Aorta (tissue), 5 donors: ENCODE data around the gene DRC3. TPM values are rescaled to one million over a fixed set of nuclear protein-coding genes. Genes with fewer than 3 reads are reported as not detected.

Experiments
- ATAC-seq: fragments of 200-7000 bp; cut with Tn5 transposase; one replicate; pipeline ENCODE4 v1.9.1; 2022; ENCODE audit warnings: moderate library complexity; ENCODE audit not compliant: low FRiP score
- DNase-seq, 2 donors: peaks; one replicate each; pipeline ENCODE4 v3.0.0-alpha.2; 2020
- H3K27ac ChIP-seq, 2 donors: one replicate each; pipeline ENCODE4 v1.5.1; 2013; ENCODE audit warnings: low read length in 2 of 2, mild to moderate bottlenecking in 2 of 2, moderate library complexity in 2 of 2, control low read depth in 1 of 2, inconsistent platforms in 1 of 2, low read depth in 1 of 2
- H3K27me3 ChIP-seq, 2 donors: one replicate each; pipeline ENCODE4 v1.6.1; 2013; ENCODE audit warnings: control low read depth in 1 of 2, low read length in 1 of 2, mild to moderate bottlenecking in 1 of 2, moderate library complexity in 1 of 2; ENCODE audit not compliant: insufficient read depth in 2 of 2, control insufficient read depth in 1 of 2
- H3K36me3 ChIP-seq, 2 donors: one replicate each; pipeline ENCODE4 v1.6.1; 2013; ENCODE audit warnings: control low read depth in 1 of 2, low read length in 1 of 2, mild to moderate bottlenecking in 1 of 2; ENCODE audit not compliant: insufficient read depth in 2 of 2, control insufficient read depth in 1 of 2
- H3K4me1 ChIP-seq, 2 donors: one replicate each; pipeline ENCODE4 v1.6.1; 2013; ENCODE audit warnings: low read length in 2 of 2, control low read depth in 1 of 2, mild to moderate bottlenecking in 1 of 2, moderate library complexity in 1 of 2; ENCODE audit not compliant: insufficient read depth in 2 of 2, control insufficient read depth in 1 of 2
- H3K4me3 ChIP-seq, 2 donors: one replicate each; pipeline ENCODE4 v1.5.1; 2013; ENCODE audit warnings: low read length in 2 of 2, control low read depth in 1 of 2, mild to moderate bottlenecking in 1 of 2
- H3K9me3 ChIP-seq: one replicate; pipeline ENCODE4 v1.6.1; 2013; ENCODE audit warnings: mild to moderate bottlenecking, low read length; ENCODE audit not compliant: control insufficient read depth
- WGBS, 2 donors: extraction: QIAGEN DNeasy Blood & Tissue Kit; methylation state at CpG; one replicate each; pipeline ENCODE4 v1.1.7; 2013; 5-methylcytosine and 5-hydroxymethylcytosine counted together
- intact Hi-C, 2 donors: fragments of 100-400 bp; cut with DNase I; formaldehyde crosslinking; loops; one replicate each; pipeline versions ENCODE4 v1.14.2 to v1.15.0; 2022
- long read RNA-seq, 2 donors: library from polyadenylated mRNA; unstranded; transcript quantifications; one replicate each; pipeline ENCODE4 v2.0.0, GENCODE V29; 2020 to 2021
- polyA plus RNA-seq, 2 donors: library from polyadenylated mRNA; stranded (reverse); fragments of 200-250 nt; gene quantifications; one replicate each; pipeline ENCODE4 v1.2.3, GENCODE V29; 2013
- total RNA-seq, 2 donors: library from RNA; stranded (reverse); fragmentation: NEBNext Ultra II Directional; extraction: Animal tissue kit (Norgen Biotek cat#: 25700); gene quantifications; one replicate each; pipeline ENCODE4 v1.2.1, GENCODE V29; 2021
- donor health status: healthy with polysubstance abuse.
- donor health status: Bipolar disorder and iron deficiency.
- donor health status: DM: no; HTN: no; CAD: no.
- donor health status: DM: no; HTN: no; CAD: no.
- donor health status: DM: yes; HTN: yes; CAD: no.

DRC3 gene, protein sequence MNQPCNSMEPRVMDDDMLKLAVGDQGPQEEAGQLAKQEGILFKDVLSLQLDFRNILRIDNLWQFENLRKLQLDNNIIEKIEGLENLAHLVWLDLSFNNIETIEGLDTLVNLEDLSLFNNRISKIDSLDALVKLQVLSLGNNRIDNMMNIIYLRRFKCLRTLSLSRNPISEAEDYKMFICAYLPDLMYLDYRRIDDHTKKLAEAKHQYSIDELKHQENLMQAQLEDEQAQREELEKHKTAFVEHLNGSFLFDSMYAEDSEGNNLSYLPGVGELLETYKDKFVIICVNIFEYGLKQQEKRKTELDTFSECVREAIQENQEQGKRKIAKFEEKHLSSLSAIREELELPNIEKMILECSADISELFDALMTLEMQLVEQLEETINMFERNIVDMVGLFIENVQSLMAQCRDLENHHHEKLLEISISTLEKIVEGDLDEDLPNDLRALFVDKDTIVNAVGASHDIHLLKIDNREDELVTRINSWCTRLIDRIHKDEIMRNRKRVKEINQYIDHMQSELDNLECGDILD
- total RNA-seq (1 to 10 TPM; 2.0 to 2.8 TPM), polyA plus RNA-seq (1 to 10 TPM; 1.4 to 7.9 TPM)
- long read RNA-seq, donor 1, partial matches to known transcripts: 2 of 41 reads
- long read RNA-seq, donor 1, other reads (novel, unspliced or antisense): 39 of 41 reads
- long read RNA-seq, donor 2, partial matches to known transcripts: 1 of 15 reads
- long read RNA-seq, donor 2, other reads (novel, unspliced or antisense): 14 of 15 reads

DNA sequence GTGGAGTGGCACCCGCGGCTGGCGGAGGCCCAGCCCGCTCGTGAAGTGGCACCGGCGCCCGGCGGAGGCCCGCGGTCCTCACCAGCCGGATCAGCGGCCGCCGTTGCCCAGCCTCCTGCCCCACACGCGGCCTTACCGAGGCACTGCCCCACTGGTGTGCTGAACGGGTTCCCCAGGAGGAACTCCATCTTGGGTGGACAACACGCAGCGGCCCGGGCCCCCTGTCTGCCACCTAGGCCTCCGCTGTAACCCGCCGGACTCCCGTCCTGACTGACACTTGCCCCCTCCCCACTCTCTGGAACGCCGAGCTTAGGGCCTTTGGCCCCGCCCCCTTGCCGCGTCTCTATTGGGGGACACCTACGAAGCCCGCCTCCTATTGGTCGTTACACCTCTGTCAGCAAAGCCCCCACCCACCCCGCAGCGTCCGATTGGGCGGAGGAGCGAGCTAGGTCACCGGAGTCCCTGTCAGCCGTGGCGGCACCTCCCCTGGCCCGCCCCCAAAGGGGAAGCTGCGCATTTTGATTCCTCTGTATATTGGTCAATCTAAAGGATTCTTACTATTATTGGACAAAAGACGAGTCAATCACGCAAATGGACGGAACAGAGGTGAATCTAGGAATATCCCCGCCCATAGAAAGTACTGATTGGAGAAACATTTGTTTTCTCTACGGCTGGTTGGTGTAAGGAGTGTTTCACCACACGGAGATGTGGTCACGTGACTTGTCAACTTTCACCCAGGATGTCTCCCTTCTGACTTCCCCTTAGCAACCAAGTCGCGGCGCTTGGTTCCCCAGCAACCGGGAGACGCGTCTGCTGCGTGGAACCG, at the start of gene DRC3, which contains the start of gene TOM1L2:
TSS of gene DRC3 (plus strand) at position 737 of the 826 bp plus-strand sequence. CDS start 4,737 bp downstream, outside the sequence.
TSS of gene TOM1L2 (minus strand) at position 275 of the 826 bp plus-strand sequence. CDS start at position 188, 87 bp downstream.
- 0 to 1% methylated on average over 59 of the region's 59 CpGs for WGBS, 2 donors
- peak; percentile 99 for ATAC-seq
- Histone ChIP-seq H3K9me3 (no peaks in the 10 kb centered on the region), H3K4me3 (peak within 1 kb of the TSS; percentile 74 to 75), H3K36me3 (no peaks in the 10 kb centered on the region), H3K27ac (peak within 1 kb of the TSS in 1 of 2 donors; percentile 88), H3K27me3 (no peaks in the 10 kb centered on the region), H3K4me1 (no peaks in the 10 kb centered on the region)
- intact Hi-C loops: loop anchor here (1.0 to 10.0 kb wide), 3 partner anchors 58 to 95 kb away; partner anchors contain the start of genes ATPAF2 (in 1 of the 2) and GID4 (in 1 of the 2)
- peak; percentile 100 for DNase-seq

DNA sequence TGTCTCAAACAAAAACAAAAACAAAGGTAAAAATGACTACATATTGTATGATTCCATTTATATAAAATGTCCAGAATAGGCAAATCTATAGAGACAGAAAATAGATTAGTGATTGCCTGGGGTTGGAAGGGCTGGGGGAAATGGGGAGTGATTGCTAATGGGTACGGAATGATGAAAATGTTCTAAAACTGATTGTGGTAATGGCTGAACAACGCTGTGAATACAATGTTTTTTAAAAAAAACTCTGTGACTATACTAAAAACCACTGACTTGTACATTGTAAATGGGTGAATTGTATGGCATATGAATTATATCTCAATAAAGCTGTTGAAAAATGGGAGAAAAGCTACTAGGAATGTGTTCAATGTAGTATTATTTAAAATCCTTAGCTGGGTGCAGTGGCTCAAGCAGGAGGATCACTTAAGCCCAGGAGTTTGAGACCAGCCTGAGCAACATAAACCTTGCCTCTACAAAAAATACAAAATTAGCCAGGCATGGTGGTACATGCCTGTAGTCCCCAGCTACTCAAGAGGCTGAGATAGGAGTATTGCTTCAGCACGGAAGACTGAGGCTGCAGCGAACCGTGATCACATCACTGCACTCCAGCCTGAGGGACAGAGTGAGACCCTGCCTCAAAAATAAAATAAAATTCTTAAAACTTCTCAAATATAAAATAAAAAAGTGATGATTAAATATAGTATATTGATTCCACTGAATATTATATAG, 48.4 kb upstream of the DRC3 start:
- H3K4me1 ChIP-seq: peaks cover 2 to 3% of the 10 kb centered on the region in 2 donors
- DNase-seq (no peak), ATAC-seq (no peak)
- no peaks in the 10 kb centered on the region for H3K36me3 ChIP-seq
- H3K9me3 ChIP-seq: no peaks in the 10 kb centered on the region
- no peak overlapping the region for H3K4me3 ChIP-seq
- 95 to 96% methylated on average over 5 of the region's 5 CpGs for WGBS, 2 donors
- no peaks in the 10 kb centered on the region for H3K27me3 ChIP-seq
- no peak overlapping the region for H3K27ac ChIP-seq
- intact Hi-C loops: loop anchor here (5.0 to 10.0 kb wide), 3 partner anchors 47 to 239 kb away; partner anchors contain the start of gene RAI1 (in 1 of the 2)

DNA sequence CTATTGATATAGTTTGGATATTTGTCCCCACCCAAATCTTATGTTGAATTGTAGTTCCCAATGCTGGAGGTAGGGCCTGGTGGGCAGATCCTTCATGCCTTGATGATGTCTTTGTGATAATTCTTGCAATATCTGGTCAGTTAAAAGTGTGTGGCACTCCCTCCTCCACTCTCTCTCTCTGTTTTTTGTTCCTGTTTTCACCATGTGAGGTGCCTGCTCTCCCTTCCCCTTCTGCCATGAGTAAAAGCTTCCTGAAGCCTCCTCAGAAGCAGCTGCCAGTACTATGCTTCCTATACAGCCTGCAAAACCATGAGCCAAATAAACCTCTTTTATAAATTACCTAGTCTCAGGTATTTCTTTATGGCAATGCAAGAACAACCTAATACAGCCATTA, 47.8 kb upstream of the DRC3 start:
- Histone ChIP-seq H3K4me3 (no peak overlapping the region), H3K9me3 (no peaks in the 10 kb centered on the region), H3K27ac (no peak overlapping the region), H3K4me1 (peaks cover 3 to 4% of the 10 kb centered on the region in 2 donors), H3K36me3 (no peaks in the 10 kb centered on the region), H3K27me3 (no peaks in the 10 kb centered on the region)
- no peak for DNase-seq
- intact Hi-C loops: loop anchor here (5.0 to 10.0 kb wide), 3 partner anchors 48 to 240 kb away; partner anchors contain the start of gene RAI1 (in 1 of the 2)
- ATAC-seq: no peak

DNA sequence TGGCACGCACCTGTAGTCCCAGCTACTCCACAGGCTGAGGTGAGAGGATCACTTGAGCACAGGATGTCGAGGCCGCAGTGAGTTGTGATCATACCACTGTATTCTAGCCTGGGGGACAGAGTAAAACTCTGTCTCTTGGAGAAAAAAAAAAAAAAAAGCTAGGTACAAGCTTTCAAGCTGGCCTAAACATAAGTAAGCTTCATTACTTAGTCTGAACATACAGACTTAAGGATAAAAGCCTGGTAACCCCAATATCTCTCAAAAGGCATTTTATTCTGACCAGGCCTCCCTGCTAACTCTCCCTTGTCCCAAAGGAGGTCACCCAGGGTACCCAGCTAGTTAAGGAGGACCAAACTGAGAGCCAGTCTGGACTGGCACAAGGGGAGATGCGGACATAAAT, 46.6 kb upstream of the DRC3 start:
- Histone ChIP-seq H3K27ac (no peak overlapping the region), H3K4me1 (peaks cover 3 to 7% of the 10 kb centered on the region in 2 donors)
- intact Hi-C loops: loop anchor here in 1 of 2 donors (10.0 kb wide), 1 partner anchor 241 kb away; the partner anchor contains the start of gene RAI1

DNA sequence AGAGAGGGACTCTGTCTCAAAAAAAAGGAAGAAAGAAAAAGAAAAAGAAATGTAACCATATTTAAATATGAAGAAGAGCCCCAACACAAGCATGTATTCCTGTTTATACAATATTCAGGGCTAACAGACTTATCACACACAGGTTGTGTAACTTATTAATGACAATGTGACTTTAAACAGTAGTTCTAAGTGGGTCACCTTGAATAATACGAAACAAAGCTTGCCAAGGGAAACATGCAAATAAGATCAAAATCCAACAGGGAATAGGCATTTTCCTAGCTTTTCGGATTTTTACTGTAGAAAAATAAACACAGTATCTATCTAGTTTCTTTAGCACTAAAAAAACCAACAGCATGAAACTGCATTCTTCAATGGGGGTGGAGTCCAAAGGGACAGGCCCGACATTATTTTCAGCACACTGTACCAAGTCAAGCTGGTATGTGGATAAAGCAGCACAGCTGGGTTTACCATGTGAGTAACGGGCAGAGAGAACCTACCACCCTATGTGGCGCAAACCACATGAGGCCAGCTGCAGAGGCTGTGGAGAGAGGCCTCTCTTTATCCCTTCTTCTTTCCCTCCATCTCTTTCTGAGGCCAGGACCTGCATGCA, 45.7 kb upstream of the DRC3 start:
- Histone ChIP-seq H3K27me3 (no peaks in the 10 kb centered on the region), H3K9me3 (no peaks in the 10 kb centered on the region), H3K27ac (no peak overlapping the region), H3K36me3 (no peaks in the 10 kb centered on the region), H3K4me3 (no peak overlapping the region), H3K4me1 (peaks cover 3 to 9% of the 10 kb centered on the region in 2 donors)
- WGBS, 2 donors: 31 to 33% methylated on average over 5 of the region's 5 CpGs
- intact Hi-C loops: loop anchor here in 1 of 2 donors (10.0 kb wide), 1 partner anchor 242 kb away; the partner anchor contains the start of gene RAI1
- ATAC-seq: no peak
- DNase-seq: no peak

More for the DNA sequence above, 46.6 kb upstream of the DRC3 start:
- ATAC-seq (no peak), DNase-seq (no peak)
- H3K4me3 ChIP-seq: no peak overlapping the region
- H3K9me3 ChIP-seq: no peaks in the 10 kb centered on the region
- no peaks in the 10 kb centered on the region for H3K36me3 ChIP-seq
- no peaks in the 10 kb centered on the region for H3K27me3 ChIP-seq
- 83 to 92% methylated on average over 4 of the region's 4 CpGs for WGBS, 2 donors

DNA sequence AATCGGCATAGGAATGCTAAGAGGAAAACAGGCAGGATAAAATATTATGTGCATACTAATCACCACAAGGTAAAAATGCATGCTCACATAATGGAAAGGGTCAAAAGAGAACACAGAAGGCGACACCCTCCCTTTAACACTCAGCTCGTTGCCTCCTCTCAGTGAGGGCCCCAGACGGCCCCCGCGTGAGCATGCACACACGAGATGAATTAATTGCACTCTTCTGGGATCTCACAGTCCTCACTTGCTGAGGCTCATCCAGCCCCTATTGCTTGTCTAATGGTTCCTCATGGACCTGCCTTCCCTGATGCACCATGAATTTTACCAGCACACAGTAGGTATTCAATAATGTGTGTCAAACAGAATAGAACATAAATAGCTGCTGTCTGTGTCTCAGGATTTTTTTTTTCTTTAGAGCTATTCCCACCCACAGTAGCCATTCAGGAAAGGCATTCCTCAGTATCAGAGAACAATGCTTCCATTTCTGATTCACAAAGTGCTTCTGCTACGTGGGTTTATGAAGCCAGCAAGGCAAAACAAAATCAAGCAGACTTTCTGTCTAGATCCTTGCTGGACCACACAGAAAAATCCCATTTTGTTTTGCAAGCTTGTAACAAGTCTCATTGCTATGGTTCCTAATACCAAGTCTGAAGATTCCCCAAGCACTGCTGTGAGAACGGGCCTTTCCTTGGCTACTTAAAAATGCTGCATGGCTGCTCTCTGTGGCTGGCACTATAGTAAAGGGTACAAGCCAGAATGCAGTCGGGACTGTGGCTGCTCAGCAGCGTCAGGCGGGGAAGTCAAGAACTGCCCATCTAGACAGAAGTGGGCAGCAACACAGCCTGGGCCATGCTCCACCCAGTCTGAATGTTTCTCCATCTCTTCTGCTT, 44.0 kb upstream of the DRC3 start:
- DNase-seq (peak in 1 of 2 donors; percentile 53), ATAC-seq (peak; percentile 73)
- H3K27ac ChIP-seq: peak overlapping the region in 1 of 2 donors; percentile 34
- no peaks in the 10 kb centered on the region for H3K9me3 ChIP-seq
- peaks cover 3 to 13% of the 10 kb centered on the region in 2 donors for H3K4me1 ChIP-seq
- WGBS, 2 donors: 44 to 47% methylated on average over 12 of the region's 12 CpGs
- no peaks in the 10 kb centered on the region for H3K36me3 ChIP-seq
- no peaks in the 10 kb centered on the region for H3K27me3 ChIP-seq
- intact Hi-C loops: loop anchor here in 1 of 2 donors (10.0 kb wide), 1 partner anchor 244 kb away; the partner anchor contains the start of gene RAI1
- H3K4me3 ChIP-seq: no peak overlapping the region
